Globus pallidus (tissue), 1 donor: ENCODE data around the gene CAP2.

ENCODE experiments used
- DNase-seq: peaks from one replicate; pipeline ENCODE4 v3.0.0-alpha.2; 2015; ENCODE audit warnings: low spot score

Gene CAP2

DNA sequence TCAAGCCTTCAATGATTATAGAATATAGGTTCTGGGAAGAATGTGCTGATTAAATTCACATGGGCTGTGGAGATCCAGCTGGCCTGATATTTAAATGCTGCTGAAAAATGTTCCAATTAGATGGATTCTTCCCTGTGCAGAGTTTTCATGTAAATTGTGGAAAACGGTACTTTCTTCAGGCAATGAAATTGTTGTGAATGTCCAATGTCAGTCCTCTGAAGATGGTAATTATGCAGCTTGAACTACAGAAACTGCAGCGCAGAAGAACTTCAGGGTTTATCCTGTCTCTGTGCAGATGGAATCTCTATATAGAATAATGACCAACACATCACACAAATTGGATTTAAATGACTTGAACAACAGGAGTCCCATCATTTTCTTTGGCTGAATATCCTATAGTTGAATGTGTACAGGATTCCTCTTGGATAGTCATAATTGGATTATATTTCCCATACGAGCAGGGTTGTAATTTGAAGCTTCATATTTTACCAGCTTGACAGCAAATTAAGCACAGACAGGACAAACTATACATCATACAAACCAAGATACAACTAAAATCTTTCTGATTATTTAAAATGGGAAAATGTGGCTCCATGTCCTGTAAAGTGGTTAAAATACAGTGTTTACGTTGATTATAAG is 82.3 kb downstream of the CAP2 start:
- DNase-seq: no peak

- no peak for DNase-seq
Measured at GRCh38 chr6:17476511-17476910, 83.1 kb downstream of the CAP2 start.

GRCh38 chr6:17477356-17477755 is 84.0 kb downstream of the CAP2 start:
- no peak for DNase-seq

DNA sequence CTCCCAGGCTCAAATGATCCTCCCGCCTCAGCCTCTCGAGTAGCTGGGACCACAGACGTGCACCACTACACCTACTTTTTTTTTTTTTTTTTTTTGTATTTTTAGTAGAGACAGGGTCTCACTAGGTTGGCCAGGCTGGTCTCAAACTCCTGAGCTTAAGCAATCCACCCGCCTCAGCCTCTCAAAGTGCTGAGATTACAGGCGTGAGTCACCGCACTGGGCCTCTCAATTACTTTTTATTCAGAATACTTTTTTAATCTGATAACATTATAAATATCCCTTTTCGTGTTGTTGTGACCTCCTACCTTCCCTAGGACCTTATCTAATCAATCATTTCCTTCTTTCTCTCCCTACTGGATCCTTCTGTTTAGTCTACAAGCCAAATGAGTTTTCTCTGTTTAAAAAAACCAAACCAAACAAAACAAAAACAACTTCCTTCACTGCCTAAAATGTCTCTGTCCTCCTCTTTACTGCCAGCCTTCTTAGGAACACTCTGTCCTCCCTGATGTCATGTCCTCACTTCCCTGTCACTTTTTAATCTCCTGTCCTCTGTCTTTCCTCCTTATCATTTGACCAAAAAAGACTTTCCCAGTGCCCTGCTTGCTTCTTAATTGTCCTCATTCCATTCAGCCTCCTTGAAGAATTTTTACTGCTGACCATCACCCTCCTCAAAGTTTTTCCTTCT is 85.0 kb downstream of the CAP2 start:
- DNase-seq: no peak

DNA sequence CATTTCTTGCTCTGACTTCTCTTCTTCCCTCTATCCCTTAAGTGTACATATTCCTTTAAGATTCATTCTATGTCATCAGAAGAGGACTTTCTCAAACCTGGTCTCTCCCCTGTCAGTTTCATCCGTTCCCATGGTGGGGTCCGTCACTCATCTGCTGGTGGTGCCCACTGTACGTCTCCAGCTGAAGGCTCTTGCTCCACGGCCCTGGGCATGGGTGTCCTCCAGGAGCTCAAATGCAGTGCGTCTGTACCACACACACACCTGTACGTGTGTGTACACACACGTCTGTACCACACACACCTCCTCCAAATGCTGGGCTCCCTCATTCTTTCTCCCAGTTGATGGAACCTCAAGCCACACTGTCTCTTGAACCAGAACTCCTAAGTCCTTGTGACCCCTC is 85.6 kb downstream of the CAP2 start:
- DNase-seq: no peak

DNA sequence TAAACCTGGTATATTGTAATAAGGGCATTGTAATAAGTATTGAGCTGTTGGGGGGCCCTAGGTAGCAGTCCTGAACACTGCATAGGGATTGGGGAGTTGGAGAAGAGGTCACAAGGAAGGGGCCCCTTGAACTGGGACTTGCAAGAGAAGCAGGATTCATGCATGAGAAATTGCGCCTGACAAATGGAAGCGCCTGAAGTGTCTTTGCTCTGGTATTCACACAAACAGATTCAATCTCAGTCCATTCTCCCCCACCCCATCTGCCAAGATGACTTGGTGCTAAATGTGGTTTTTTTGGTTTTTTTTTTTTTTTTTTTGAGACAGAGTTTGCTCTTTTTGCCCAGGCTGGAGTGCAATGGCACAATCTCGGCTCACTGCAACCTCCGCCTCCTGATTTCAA is 87.1 kb downstream of the CAP2 start:
- no peak for DNase-seq

GRCh38 chr6:17482711-17483110 is 89.3 kb downstream of the CAP2 start:
- DNase-seq: no peak

GRCh38 chr6:17483391-17484016 is 90.1 kb downstream of the CAP2 start:
- DNase-seq: no peak

DNA sequence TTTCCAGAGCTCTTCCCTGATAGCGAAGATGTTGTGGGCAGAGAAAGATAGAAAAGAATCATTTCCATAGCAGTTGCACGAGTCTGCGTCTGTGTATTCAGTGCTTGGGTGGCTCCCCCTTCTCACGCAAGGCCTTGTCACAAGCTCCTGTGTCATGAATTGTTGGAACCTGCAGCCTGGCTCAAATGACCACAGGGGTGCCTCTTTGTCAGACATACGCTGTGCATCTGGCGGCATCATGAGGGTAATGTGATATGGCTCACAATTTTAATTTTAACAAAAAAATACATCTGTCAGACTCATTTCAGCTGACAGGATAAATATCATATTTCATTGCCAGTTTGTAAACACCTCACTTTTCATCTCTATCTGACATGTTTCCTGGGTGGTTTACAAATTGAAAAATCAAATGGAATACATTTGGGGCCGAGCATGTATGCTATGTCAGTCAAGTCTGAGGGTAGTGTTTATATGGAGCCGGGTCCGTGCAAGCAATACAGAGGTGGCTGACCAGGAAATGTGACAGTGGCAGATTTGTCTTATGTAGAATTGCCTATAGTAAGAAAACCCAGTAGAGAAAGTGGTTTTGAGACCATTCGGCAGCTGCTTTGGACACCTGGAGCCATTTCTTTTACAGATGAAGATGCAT is 90.9 kb downstream of the CAP2 start:
- DNase-seq: no peak

GRCh38 chr6:17485181-17485580 is 91.8 kb downstream of the CAP2 start:
- no peak for DNase-seq

DNA sequence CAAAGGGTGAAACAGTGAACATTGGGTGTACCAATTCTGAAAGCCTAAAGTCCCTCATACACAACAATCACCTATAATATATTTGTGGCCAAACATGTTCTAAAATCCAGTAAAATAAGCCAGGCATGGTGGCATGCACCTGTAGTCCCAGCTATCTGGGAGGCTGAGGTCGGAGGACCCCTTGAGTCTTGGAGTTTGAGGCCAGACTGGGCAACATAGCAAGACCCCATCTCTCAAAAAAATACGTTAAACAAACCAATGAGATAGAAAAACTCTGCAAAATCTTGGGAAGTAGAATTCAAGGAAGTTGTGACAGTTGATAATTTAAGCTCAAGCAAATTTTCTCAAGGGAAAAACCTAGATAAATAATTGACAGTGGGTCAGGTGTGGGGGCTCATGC is 92.6 kb downstream of the CAP2 start:
- DNase-seq: no peak

- no peak for DNase-seq
Measured at GRCh38 chr6:17486680-17487079, 93.3 kb downstream of the CAP2 start.

DNA sequence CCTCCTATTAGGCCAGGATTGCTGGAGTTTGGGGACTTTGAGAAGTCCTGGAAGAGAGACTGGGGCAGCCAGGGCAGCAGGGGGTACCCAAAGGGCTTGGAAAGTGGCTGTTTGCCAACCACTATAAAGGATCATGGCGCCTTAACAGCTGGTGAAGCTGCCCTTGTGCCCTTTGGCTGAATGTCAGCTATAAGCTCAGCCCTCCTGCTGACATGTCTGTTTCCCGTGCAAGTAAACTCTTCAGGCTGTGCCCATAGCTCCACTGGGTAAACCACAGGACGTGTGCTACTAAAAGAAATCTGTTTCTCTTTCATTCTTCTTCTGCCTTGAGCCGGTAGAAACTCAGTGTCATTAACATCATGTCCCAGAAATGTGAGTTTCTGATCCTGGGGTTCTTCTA is 97.3 kb downstream of the CAP2 start:
- DNase-seq: no peak

DNA sequence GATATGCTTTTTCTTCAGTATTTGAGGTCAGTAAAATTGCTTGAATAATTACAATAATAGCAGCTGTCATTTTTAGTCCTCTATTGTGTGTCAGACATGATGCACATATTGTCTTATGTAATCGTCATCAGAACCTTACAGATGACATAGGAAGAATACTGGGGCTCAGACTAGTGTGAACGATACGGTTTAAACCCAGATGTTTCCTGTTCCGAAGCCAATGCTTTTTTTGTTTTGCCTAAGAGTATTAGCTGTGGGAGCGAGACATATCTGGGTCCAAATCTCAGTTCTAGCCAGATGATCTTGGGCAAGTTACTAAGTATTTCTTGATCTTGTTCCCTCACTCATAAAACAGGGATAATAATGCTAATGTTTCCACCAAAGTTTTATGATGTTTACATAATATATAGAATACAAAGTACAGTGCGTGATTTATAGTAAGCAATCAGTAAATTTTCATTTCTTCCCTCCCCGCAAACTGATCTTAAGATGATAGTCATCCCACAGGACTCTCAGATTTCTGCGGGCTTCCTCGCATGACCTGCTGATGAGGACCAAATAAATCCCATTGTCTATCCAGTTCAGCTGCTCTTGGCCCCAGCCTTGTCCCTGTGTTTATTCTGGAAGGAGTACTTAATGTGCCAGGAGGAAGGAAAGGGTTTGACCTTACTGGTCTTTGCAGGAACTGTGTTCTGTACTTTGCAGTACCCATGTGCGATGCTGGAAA is 98.2 kb downstream of the CAP2 start:
- DNase-seq: no peak

DNA sequence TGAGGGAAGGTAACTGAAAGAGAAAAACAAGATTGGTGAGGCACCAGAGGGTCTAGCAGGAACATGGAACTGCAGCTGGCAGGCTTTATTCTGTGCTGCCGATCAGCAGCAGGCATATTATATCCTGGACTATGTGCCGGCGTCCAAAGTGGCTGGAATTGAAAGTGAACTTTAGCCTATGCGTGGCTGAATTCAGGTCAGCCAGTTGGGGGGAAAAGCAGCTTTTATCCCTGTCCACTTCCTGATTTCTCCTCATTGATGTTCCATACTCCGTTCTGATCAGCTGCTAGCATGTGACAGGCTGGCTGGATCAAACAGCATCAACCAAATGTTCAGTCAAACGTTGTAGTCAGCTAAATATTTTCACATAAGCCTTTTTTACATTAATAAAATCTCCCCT is 99.0 kb downstream of the CAP2 start:
- DNase-seq: no peak

- DNase-seq: no peak
Measured at GRCh38 chr6:17493286-17493685, 99.9 kb downstream of the CAP2 start.

- DNase-seq: no peak
Measured at GRCh38 chr6:17494177-17494576, 100.8 kb downstream of the CAP2 start.

DNA sequence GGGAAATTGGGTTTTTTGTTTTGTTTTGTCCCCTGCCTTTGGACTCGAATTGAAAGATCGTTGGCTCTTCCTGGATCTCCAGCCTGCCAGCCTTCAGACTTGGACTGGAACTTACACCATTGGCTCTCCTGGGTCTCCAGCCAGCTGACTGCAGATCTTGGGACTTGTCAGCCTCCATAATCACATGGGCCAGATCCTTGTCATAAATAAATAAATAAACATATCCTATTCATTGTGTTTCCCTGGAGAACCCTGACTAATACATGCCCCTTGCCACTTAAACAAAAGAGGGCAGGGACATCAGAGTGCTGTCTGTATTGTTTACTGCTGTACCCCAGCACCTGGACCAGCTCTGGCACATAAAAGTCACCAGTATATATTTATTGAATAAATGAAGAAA is 101.5 kb downstream of the CAP2 start:
- no peak for DNase-seq

- DNase-seq: no peak
Measured at GRCh38 chr6:17497535-17498095, 104.2 kb downstream of the CAP2 start.

DNA sequence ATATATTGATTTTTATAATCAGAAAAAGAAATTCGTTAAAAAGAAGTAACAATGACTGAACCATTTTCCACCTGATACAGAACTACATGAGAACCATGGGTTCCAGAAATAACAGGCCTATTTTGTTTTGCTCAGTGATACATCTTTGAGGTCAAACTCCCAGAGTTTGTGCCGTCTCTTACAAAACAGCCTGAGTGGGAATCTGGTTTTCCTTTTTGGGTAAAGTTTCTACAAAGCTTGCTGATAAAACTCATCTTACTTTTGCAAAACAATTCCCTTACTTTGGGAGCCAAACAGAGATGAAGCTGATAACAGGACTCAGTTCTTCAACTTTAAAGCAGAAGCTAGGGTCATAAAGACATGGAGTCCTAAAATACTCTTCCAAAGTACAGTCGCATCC is 108.0 kb downstream of the CAP2 start:
- no peak for DNase-seq

- no peak for DNase-seq
Measured at GRCh38 chr6:17501982-17502704, 108.7 kb downstream of the CAP2 start.
